Measurements from ENCODE around the gene CCDC116. TPM values are rescaled to one million over a fixed set of nuclear protein-coding genes. Genes with fewer than 3 reads are reported as not detected.
"Not testable (repeated sequence)": the region's sequence is repeated elsewhere in the genome, so short reads cannot be mapped to it uniquely, and the experiment has no call there.

The CCDC116 gene
- polyA plus RNA-seq, 1 donor from 2014 or later = 0.28 TPM

- H3K27me3 ChIP-seq (ENCODE audit: insufficient read depth, low read depth, low read length); H3K4me2 ChIP-seq (ENCODE audit: low read length); H3F3A ChIP-seq (ENCODE audit: insufficient read depth, low read length, poor library complexity, severe bottlenecking); H4K20me1 ChIP-seq (ENCODE audit: insufficient read depth); H3K4me3 ChIP-seq (ENCODE audit: low read length); H3K9me2 ChIP-seq (ENCODE audit: insufficient read depth, low read length); H3K9ac ChIP-seq (ENCODE audit: low read length); H3K79me2 ChIP-seq (replicated peaks; ENCODE audit: insufficient read depth, low read length); H3K27ac ChIP-seq (ENCODE audit: low read length); H3K9me3 ChIP-seq (ENCODE audit: low read length); H3K36me3 ChIP-seq (ENCODE audit: insufficient read depth, low read length); H2AFZ ChIP-seq (ENCODE audit: low read depth, low read length): not testable (repeated sequence)
Measured at GRCh38 chr22:21678842-21679241, 46.3 kb downstream of the CCDC116 start.

- Histone ChIP-seq H3F3A (ENCODE audit: insufficient read depth, low read length, poor library complexity, severe bottlenecking) (no peaks in the 10 kb centered on the region), H3K79me2 (replicated peaks; ENCODE audit: insufficient read depth, low read length) (no peaks in the 10 kb centered on the region), H3K27me3 (ENCODE audit: insufficient read depth, low read depth, low read length) (no peaks in the 10 kb centered on the region), H3K9me3 (ENCODE audit: low read length) (no peaks in the 10 kb centered on the region), H2AFZ (ENCODE audit: low read depth, low read length) (no peak overlapping the region), H3K36me3 (ENCODE audit: insufficient read depth, low read length) (no peaks in the 10 kb centered on the region), H3K4me3 (ENCODE audit: low read length) (no peak overlapping the region), H3K9ac (ENCODE audit: low read length) (no peak overlapping the region), H3K4me2 (ENCODE audit: low read length) (no peak overlapping the region), H4K20me1 (ENCODE audit: insufficient read depth) (no peaks in the 10 kb centered on the region), H3K27ac (ENCODE audit: low read length) (no peak overlapping the region), H3K9me2 (ENCODE audit: insufficient read depth, low read length) (no peaks in the 10 kb centered on the region)
- no peak for TF ChIP-seq TAF1 (IDR thresholded peaks at IDR 0.05; ENCODE audit: low read depth)
Measured at GRCh38 chr22:21679383-21679782, 46.8 kb downstream of the CCDC116 start.

GRCh38 chr22:21680830-21681565 lies 48.4 kb downstream of the CCDC116 start:
- TF ChIP-seq EP300 (conservative IDR thresholded peaks at IDR 0.05; ENCODE audit: poor library complexity, severe bottlenecking) (no peak), CTCF (IDR thresholded peaks at IDR 0.05; ENCODE audit: poor library complexity, severe bottlenecking) (no peak), TAF1 (IDR thresholded peaks at IDR 0.05; ENCODE audit: low read depth) (no peak), RAD21 (conservative IDR thresholded peaks at IDR 0.05) (no peak), EZH2 (IDR thresholded peaks at IDR 0.05; ENCODE audit: borderline replicate concordance, insufficient read depth, low read length, poor library complexity, severe bottlenecking) (no peak), MXI1 (conservative IDR thresholded peaks at IDR 0.05; ENCODE audit: poor library complexity, severe bottlenecking) (no peak), REST (IDR thresholded peaks at IDR 0.05; ENCODE audit: borderline replicate concordance) (no peak), SMC3 (conservative IDR thresholded peaks at IDR 0.05; ENCODE audit: poor library complexity) (no peak), POLR2AphosphoS5 (IDR thresholded peaks at IDR 0.05) (no peak)
- Histone ChIP-seq H3K9me3 (ENCODE audit: low read length) (no peaks in the 10 kb centered on the region), H3K9me2 (ENCODE audit: insufficient read depth, low read length) (no peaks in the 10 kb centered on the region), H2AFZ (ENCODE audit: low read depth, low read length) (no peak overlapping the region), H3K79me2 (replicated peaks; ENCODE audit: insufficient read depth, low read length) (no peaks in the 10 kb centered on the region), H3K36me3 (ENCODE audit: insufficient read depth, low read length) (no peaks in the 10 kb centered on the region), H3K27ac (ENCODE audit: low read length) (no peak overlapping the region), H3K9ac (ENCODE audit: low read length) (no peak overlapping the region), H4K20me1 (ENCODE audit: insufficient read depth) (no peaks in the 10 kb centered on the region), H3K4me3 (ENCODE audit: low read length) (no peak overlapping the region), H3K4me2 (ENCODE audit: low read length) (no peak overlapping the region), H3F3A (ENCODE audit: insufficient read depth, low read length, poor library complexity, severe bottlenecking) (no peaks in the 10 kb centered on the region), H3K27me3 (ENCODE audit: insufficient read depth, low read depth, low read length) (no peaks in the 10 kb centered on the region)
